HepG2 (cell line): ENCODE measurements around the gene TGM1. TPM values are rescaled to one million over a fixed set of nuclear protein-coding genes. Genes with fewer than 3 reads are reported as not detected.
A peak's percentile ranks its signal among the peaks of the same experiment; 100 is the strongest.

Experiments
- CBX5 ChIP-seq: sonication (generic); formaldehyde crosslinking; IDR thresholded peaks from 2 replicates; pipeline ENCODE4 v1.4.0; 2020; ENCODE audit warnings: missing genetic modification reagents, borderline replicate concordance
- GMEB1 ChIP-seq: sonication (generic); formaldehyde crosslinking; IDR thresholded peaks from 2 replicates; pipeline ENCODE4 v1.5.1; 2020; ENCODE audit warnings: missing genetic modification reagents, mild to moderate bottlenecking, borderline replicate concordance
- HMGA1 ChIP-seq: sonication (generic); formaldehyde crosslinking; conservative IDR thresholded peaks from 2 replicates; pipeline ENCODE4 v1.4.0; 2020; ENCODE audit warnings: missing genetic modification reagents
- HNF1A ChIP-seq, 2 experiments: sonication (generic) in 1 of 2; formaldehyde crosslinking in 1 of 2; IDR thresholded peaks; 2 replicates each; pipeline versions ENCODE4 v1.4.0 to v1.6.1; 2016 to 2020; ENCODE audit warnings: borderline replicate concordance in 1 of 2, low read depth in 1 of 2, mild to moderate bottlenecking in 1 of 2, missing genetic modification reagents in 1 of 2
- HOXA9 ChIP-seq: sonication (generic); formaldehyde crosslinking; IDR thresholded peaks from 2 replicates; pipeline ENCODE4 v1.8.1; 2022; ENCODE audit warnings: missing genetic modification reagents, mild to moderate bottlenecking, moderate library complexity, borderline replicate concordance
- HOXD1 ChIP-seq: sonication (generic); formaldehyde crosslinking; IDR thresholded peaks from 2 replicates; pipeline ENCODE4 v1.5.0; 2020; ENCODE audit warnings: missing genetic modification reagents
- NR2F6 ChIP-seq, 2 experiments: IDR thresholded peaks; 2 replicates each; pipeline ENCODE4 v1.6.1; 2016; ENCODE audit warnings: antibody characterized with exemption in 1 of 2, mild to moderate bottlenecking in 1 of 2
- PBX3 ChIP-seq: sonication (generic); formaldehyde crosslinking; IDR thresholded peaks from 2 replicates; pipeline ENCODE4 v1.8.1; 2023; ENCODE audit warnings: missing genetic modification reagents, inconsistent platforms, borderline replicate concordance
- POLR2A ChIP-seq, 2 experiments: IDR thresholded peaks; 2 replicates each; pipeline ENCODE4 v1.6.1; 2011; ENCODE audit warnings: low read depth in 2 of 2, low read length in 2 of 2, mild to moderate bottlenecking in 1 of 2, moderate library complexity in 1 of 2; ENCODE audit not compliant: insufficient read depth in 1 of 2
- SP140L ChIP-seq: sonication (generic); formaldehyde crosslinking; IDR thresholded peaks from 2 replicates; pipeline ENCODE4 v1.4.0; 2020; ENCODE audit warnings: missing genetic modification reagents, borderline replicate concordance
- SP5 ChIP-seq: IDR thresholded peaks from 2 replicates; pipeline ENCODE4 v1.6.1; 2016; ENCODE audit warnings: low read depth, borderline replicate concordance
- TFDP2 ChIP-seq: sonication (generic); formaldehyde crosslinking; IDR thresholded peaks from 2 replicates; pipeline ENCODE4 v1.4.0; 2020; ENCODE audit warnings: missing genetic modification reagents
- XRCC5 ChIP-seq: fragments of 200-400 bp; formaldehyde crosslinking; optimal IDR thresholded peaks from 2 replicates; pipeline ENCODE3; 2017; ENCODE audit warnings: mild to moderate bottlenecking, low read length
- ZFP36L2 ChIP-seq: sonication (generic); formaldehyde crosslinking; IDR thresholded peaks from 2 replicates; pipeline ENCODE4 v1.4.0; 2020; ENCODE audit warnings: missing genetic modification reagents
- ZNF180 ChIP-seq: sonication (generic); formaldehyde crosslinking; IDR thresholded peaks from 2 replicates; pipeline ENCODE4 v1.4.0; 2020; ENCODE audit warnings: low read depth, missing genetic modification reagents, borderline replicate concordance
- ZNF326 ChIP-seq: sonication (generic); formaldehyde crosslinking; IDR thresholded peaks from 2 replicates; pipeline ENCODE4 v1.4.0; 2020; ENCODE audit warnings: missing genetic modification reagents, borderline replicate concordance
- ZNF709 ChIP-seq: sonication (generic); formaldehyde crosslinking; IDR thresholded peaks from 2 replicates; pipeline ENCODE4 v1.5.0; 2020; ENCODE audit warnings: mild to moderate bottlenecking, missing genetic modification reagents
- ZNF737 ChIP-seq: sonication (generic); formaldehyde crosslinking; IDR thresholded peaks from 2 replicates; pipeline ENCODE4 v1.5.0; 2020; ENCODE audit warnings: missing genetic modification reagents, mild to moderate bottlenecking, borderline replicate concordance
- ZNF839 ChIP-seq: sonication (generic); formaldehyde crosslinking; IDR thresholded peaks from 2 replicates; pipeline ENCODE4 v1.4.0; 2020; ENCODE audit warnings: missing genetic modification reagents, mild to moderate bottlenecking, borderline replicate concordance
- polyA plus RNA-seq, 8 experiments: library from polyadenylated mRNA; depleted of rRNA in 3 of 8; stranded (reverse) in 7 of 8; unstranded in 1 of 8; fragments of >200 nt; fragmentation: Illumina TruSeq in 4 of 8; extraction: Trizol in 4 of 8; gene quantifications; 2 replicates each; pipeline versions ENCODE4 v1.2.1 to v1.2.3, GENCODE V29; 2011 to 2016; ENCODE audit warnings: low read depth in 4 of 8, missing spikeins in 1 of 8, mixed read lengths in 1 of 8; ENCODE audit not compliant: insufficient read depth in 1 of 8
- total RNA-seq, 5 experiments: library from RNA; depleted of rRNA; stranded (reverse); fragments of >200 nt; fragmentation: Illumina TruSeq; extraction: Trizol; gene quantifications; 2 replicates each; pipeline ENCODE4 v1.2.3, GENCODE V29; 2016; ENCODE audit warnings: low read depth in 1 of 5

The TGM1 gene
- total and polyA plus RNA-seq, 2 of the 13 experiments (the other 11 are each of a cell fraction or from before 2014, with no cell fraction given) = 3.2 to 10.6 TPM

- peak; percentile 26; the same call in 1 of the 2 replicates for TF ChIP-seq HNF1A (IDR thresholded peaks at IDR 0.05; ENCODE audit: low read depth)
- peak; percentile 45; the same call in 1 of the 2 replicates for TF ChIP-seq HNF1A (CRISPR knock-in tag; IDR thresholded peaks at IDR 0.05; ENCODE audit: borderline replicate concordance)
- TF ChIP-seq TFDP2 (CRISPR knock-in tag) = peak; percentile 84
- no peak; the same call in 1 of the 2 replicates for TF ChIP-seq ZNF839 (CRISPR knock-in tag)
- TF ChIP-seq SP5 (CRISPR knock-in tag) = peak; percentile 10; the same call in 1 of the 2 replicates
- TF ChIP-seq CBX5 (CRISPR knock-in tag) = peak; percentile 20
- no peak; the same call in 1 of the 2 replicates for TF ChIP-seq ZFP36L2 (CRISPR knock-in tag)
- peak; percentile 82; the same call in 1 of the 2 replicates for TF ChIP-seq HOXA9
- no peak; the same call in 1 of the 2 replicates for TF ChIP-seq NR2F6 (IDR thresholded peaks at IDR 0.05)
- no peak; the same call in 1 of the 2 replicates for TF ChIP-seq NR2F6 (CRISPR knock-in tag; IDR thresholded peaks at IDR 0.05)
- peak; percentile 93; the same call in 1 of the 2 replicates for TF ChIP-seq ZNF180 (CRISPR knock-in tag)
- TF ChIP-seq HMGA1 (CRISPR knock-in tag) = peak; percentile 98; the same call in 1 of the 2 replicates
- TF ChIP-seq ZNF737 (CRISPR knock-in tag) = peak; percentile 7
- TF ChIP-seq PBX3 (CRISPR knock-in tag) = peak; percentile 87
- no peak; a peak in 2 of 4 replicates for TF ChIP-seq POLR2A (IDR thresholded peaks at IDR 0.05; ENCODE audit: insufficient read depth in 1 of 2, low read depth in 2 of 2, low read length in 2 of 2)
- peak; percentile 91; the same call in 1 of the 2 replicates for TF ChIP-seq GMEB1 (CRISPR knock-in tag)
- TF ChIP-seq HOXD1 (CRISPR knock-in tag) = peak; percentile 31; the same call in 1 of the 2 replicates
- TF ChIP-seq SP140L = no peak; the same call in 1 of the 2 replicates
- TF ChIP-seq ZNF326 (CRISPR knock-in tag) = 0 out of 2 replicates have a peak, but pooled peaks have one; percentile 62
- TF ChIP-seq XRCC5 = peak; percentile 30
- TF ChIP-seq ZNF709 (CRISPR knock-in tag) = peak; percentile 69
Observed at GRCh38 chr14:24232645-24233537, 30.1 kb downstream of the TGM1 start, which contains the start of gene GMPR2 (continued).
